ENCODE data around the gene TPM3.

- TF ChIP-seq CTCF (IDR thresholded peaks at IDR 0.05), result no peak
- no peak for TF ChIP-seq POLR2A (IDR thresholded peaks at IDR 0.05)
These were observed 13.9 kb downstream of the TPM3 start for GRCh38 chr1:154178013-154178412.

All from vagina (tissue), 2 donors.